Panc1 (cell line): Measurements from ENCODE around the gene ZNF273.

Experiments used
- POLR2AphosphoS5 ChIP-seq: IDR thresholded peaks from 2 replicates; pipeline ENCODE4 v1.6.1; 2012; ENCODE audit warnings: mild to moderate bottlenecking, low read depth, low read length, moderate library complexity
- REST ChIP-seq, 2 experiments: IDR thresholded peaks; 2 replicates each; pipeline ENCODE4 v1.6.1; 2011 to 2012; ENCODE audit warnings: low read depth in 2 of 2, control low read depth in 1 of 2, low read length in 1 of 2, mild to moderate bottlenecking in 1 of 2, moderate library complexity in 1 of 2; ENCODE audit not compliant: insufficient read depth in 1 of 2
- SIN3A ChIP-seq: IDR thresholded peaks from 2 replicates; pipeline ENCODE4 v1.6.1; 2012; ENCODE audit warnings: low read depth, mild to moderate bottlenecking, low read length, moderate library complexity, borderline replicate concordance; ENCODE audit not compliant: insufficient read depth
- TCF7L2 ChIP-seq: IDR thresholded peaks from 2 replicates; pipeline ENCODE4 v1.6.1; 2011; ENCODE audit warnings: mild to moderate bottlenecking, low read depth, low read length, inconsistent platforms
- TF ChIP-seq, protein P1 (sequence below): fragments of 450-650 bp; IDR thresholded peaks from 2 replicates; pipeline ENCODE4 v1.5.1; 2017; ENCODE audit warnings: mild to moderate bottlenecking

DNA sequence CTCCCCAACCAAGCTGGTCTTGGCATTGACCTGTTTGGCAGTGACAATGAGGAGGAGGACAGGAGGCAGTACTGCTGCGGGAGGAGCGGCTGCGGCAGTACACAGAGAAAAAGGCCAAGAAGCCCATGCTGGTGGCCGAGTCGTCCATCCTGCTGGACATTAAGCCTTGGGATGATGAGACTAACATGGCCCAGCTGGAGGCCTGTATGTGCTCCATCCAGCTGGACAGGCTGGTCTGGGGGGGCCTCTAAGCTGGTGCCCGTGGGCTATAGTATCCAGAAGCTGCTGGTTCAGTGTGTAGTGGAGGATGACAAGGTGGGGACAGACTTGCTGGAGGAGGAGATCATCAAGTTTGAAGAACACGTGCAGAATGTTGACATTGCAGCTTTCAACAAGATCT is 39.1 kb upstream of the ZNF273 start:
- TF ChIP-seq, protein P1, sequence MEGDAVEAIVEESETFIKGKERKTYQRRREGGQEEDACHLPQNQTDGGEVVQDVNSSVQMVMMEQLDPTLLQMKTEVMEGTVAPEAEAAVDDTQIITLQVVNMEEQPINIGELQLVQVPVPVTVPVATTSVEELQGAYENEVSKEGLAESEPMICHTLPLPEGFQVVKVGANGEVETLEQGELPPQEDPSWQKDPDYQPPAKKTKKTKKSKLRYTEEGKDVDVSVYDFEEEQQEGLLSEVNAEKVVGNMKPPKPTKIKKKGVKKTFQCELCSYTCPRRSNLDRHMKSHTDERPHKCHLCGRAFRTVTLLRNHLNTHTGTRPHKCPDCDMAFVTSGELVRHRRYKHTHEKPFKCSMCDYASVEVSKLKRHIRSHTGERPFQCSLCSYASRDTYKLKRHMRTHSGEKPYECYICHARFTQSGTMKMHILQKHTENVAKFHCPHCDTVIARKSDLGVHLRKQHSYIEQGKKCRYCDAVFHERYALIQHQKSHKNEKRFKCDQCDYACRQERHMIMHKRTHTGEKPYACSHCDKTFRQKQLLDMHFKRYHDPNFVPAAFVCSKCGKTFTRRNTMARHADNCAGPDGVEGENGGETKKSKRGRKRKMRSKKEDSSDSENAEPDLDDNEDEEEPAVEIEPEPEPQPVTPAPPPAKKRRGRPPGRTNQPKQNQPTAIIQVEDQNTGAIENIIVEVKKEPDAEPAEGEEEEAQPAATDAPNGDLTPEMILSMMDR, result no peak
- TF ChIP-seq POLR2AphosphoS5, result no peak
- no peak for TF ChIP-seq REST (IDR thresholded peaks at IDR 0.05; ENCODE audit: insufficient read depth in 1 of 2, low read depth in 2 of 2, low read length in 1 of 2)
- no peak for TF ChIP-seq SIN3A
- no peak for TF ChIP-seq TCF7L2
